HepG2 (cell line): Measurements from ENCODE around the gene VPREB3.

Source experiments
- CBFB ChIP-seq: sonication (generic); formaldehyde crosslinking; IDR thresholded peaks from 2 replicates; pipeline ENCODE4 v1.4.0; 2020; ENCODE audit warnings: missing genetic modification reagents
- SIN3A ChIP-seq: IDR thresholded peaks from 2 replicates; pipeline ENCODE4 v1.6.1; 2011; ENCODE audit warnings: low read depth, mild to moderate bottlenecking, control low read depth, low read length, borderline replicate concordance

DNA sequence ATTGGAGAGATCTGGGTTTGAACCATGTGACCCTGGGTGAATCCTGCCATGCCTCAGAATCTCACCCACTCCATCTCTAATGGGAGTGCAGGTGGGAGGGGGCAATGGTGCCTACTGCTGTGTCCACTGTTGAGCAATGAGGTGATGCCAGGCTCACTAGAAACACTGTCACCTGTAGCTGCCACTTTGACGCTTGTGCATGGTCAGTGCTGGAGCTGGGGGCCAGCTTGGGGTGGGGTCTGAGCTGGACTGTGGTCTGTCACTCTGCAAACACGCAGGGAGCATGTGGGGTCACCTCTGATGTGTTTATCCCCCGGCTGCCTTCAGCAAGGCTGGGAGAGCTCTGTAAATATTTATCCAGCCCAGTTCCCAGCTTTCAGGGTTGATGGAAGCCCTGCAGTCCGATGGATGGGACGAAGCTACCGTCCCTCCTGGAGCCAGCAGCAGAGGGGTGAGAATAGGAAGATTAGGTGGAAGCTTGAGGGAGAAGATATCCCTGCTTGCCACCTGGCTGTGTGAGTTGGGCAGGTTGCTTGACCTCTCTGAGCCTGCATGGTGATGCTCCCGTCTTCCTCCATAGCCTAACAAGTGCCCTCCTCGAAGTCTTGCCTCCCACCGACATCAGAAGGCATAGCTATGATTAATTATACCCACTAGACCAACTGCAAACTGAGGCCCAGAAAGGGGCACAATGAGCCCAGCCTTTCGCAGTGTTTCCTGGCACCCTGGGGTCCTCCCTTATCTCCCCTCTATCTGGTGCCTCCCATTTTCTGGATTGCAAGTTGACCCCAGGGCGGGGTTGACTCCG lies 20.1 kb upstream of the VPREB3 start:
- TF ChIP-seq SIN3A (peak; percentile 83; the same call in 1 of the 2 replicates), CBFB (CRISPR knock-in tag) (peak; percentile 70; the same call in 1 of the 2 replicates)
